ENCODE measurements around the gene LAPTM5. TPM values are rescaled to one million over a fixed set of nuclear protein-coding genes. Genes with fewer than 3 reads are reported as not detected.

The LAPTM5 gene
- total and polyA plus RNA-seq, 2 donors (not counting 3 experiments of a cell fraction or from before 2014, with no cell fraction given) = 83.4 to 95.2 TPM

DNA sequence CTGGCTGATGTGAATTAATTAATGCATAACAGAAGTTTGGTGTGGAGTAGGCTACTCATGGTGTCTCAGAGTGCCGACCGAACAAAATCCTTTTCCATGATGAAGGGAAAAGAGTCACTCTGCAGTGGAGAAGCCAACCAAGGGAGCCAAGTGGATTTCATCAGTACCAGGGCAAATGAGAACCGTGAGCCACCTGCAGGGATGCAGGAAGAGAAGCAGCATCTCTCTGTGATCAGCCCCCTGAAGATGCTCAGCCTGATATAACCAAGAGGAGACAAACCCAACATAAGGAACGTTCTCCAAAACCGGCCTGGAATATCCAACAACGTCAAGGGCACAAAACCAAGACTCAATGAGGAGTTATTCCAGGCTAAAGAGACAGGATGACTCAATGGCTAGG lies 13.4 kb upstream of the LAPTM5 start:
- Histone ChIP-seq H3K27me3 (ENCODE audit: control insufficient read depth in 2 of 2, insufficient read depth in 2 of 2, low read length in 2 of 2) (peaks cover 2% of the 10 kb centered on the region in 2 experiments), H2AFZ (ENCODE audit: low read depth, low read length) (no peak overlapping the region), H4K20me1 (replicated peaks; ENCODE audit: control insufficient read depth, extremely low read depth, insufficient read depth, low read length) (no peaks in the 10 kb centered on the region), H3K79me2 (ENCODE audit: control insufficient read depth, insufficient read depth, low read length) (no peaks in the 10 kb centered on the region), H3K9me1 (replicated peaks; ENCODE audit: control insufficient read depth, extremely low read depth, insufficient read depth, low read length) (no peaks in the 10 kb centered on the region), H3K36me3 (ENCODE audit: control insufficient read depth in 2 of 2, extremely low read depth in 1 of 2, insufficient read depth in 2 of 2, low read length in 2 of 2) (no peaks in the 10 kb centered on the region), H3K9me3 (replicated peaks; ENCODE audit: control insufficient read depth, insufficient read depth, low read length) (no peaks in the 10 kb centered on the region), H3K4me2 (ENCODE audit: insufficient read depth, low read length) (no peak overlapping the region), H3K9ac (replicated peaks; ENCODE audit: extremely low read depth, insufficient read depth, low read length) (no peak overlapping the region), H3K4me1 (ENCODE audit: control insufficient read depth, extremely low read depth, insufficient read depth, low read length) (no peaks in the 10 kb centered on the region), H3K27ac (ENCODE audit: insufficient read depth, low read depth, low read length) (no peak overlapping the region), H3K4me3 (replicated peaks in 1 of 3; ENCODE audit: insufficient read depth in 1 of 3, low read depth in 1 of 3, low read length in 3 of 3) (no peak overlapping the region)
- TF ChIP-seq, protein P1, sequence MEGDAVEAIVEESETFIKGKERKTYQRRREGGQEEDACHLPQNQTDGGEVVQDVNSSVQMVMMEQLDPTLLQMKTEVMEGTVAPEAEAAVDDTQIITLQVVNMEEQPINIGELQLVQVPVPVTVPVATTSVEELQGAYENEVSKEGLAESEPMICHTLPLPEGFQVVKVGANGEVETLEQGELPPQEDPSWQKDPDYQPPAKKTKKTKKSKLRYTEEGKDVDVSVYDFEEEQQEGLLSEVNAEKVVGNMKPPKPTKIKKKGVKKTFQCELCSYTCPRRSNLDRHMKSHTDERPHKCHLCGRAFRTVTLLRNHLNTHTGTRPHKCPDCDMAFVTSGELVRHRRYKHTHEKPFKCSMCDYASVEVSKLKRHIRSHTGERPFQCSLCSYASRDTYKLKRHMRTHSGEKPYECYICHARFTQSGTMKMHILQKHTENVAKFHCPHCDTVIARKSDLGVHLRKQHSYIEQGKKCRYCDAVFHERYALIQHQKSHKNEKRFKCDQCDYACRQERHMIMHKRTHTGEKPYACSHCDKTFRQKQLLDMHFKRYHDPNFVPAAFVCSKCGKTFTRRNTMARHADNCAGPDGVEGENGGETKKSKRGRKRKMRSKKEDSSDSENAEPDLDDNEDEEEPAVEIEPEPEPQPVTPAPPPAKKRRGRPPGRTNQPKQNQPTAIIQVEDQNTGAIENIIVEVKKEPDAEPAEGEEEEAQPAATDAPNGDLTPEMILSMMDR (IDR thresholded peaks at IDR 0.05; ENCODE audit: extremely low read depth in 1 of 2, insufficient read depth in 1 of 2, low read depth in 1 of 2, low read length in 2 of 2) = no peak
- TF ChIP-seq EZH2 (IDR thresholded peaks at IDR 0.05; ENCODE audit: borderline replicate concordance, low read depth, low read length, severe bottlenecking) (no peak), JUN (IDR thresholded peaks at IDR 0.05; ENCODE audit: borderline replicate concordance, insufficient read depth, insufficient read length, low read depth) (no peak), GATA2 (IDR thresholded peaks at IDR 0.05; ENCODE audit: insufficient read depth, insufficient read length, low read depth, low read length) (no peak), MYC (IDR thresholded peaks at IDR 0.05; ENCODE audit: low read depth, low read length) (no peak), POLR2A (IDR thresholded peaks at IDR 0.05; ENCODE audit: low read depth, low read length) (no peak), FOS (IDR thresholded peaks at IDR 0.05; ENCODE audit: borderline replicate concordance, insufficient read depth, low read length) (no peak), POLR2AphosphoS5 (IDR thresholded peaks at IDR 0.05; ENCODE audit: insufficient read depth, low read depth, low read length) (no peak)
- TF ChIP-seq, protein P2, sequence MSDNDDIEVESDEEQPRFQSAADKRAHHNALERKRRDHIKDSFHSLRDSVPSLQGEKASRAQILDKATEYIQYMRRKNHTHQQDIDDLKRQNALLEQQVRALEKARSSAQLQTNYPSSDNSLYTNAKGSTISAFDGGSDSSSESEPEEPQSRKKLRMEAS (IDR thresholded peaks at IDR 0.05; ENCODE audit: insufficient read depth, insufficient read length) = no peak
- no peak for DNase-seq (ENCODE audit: low read depth, low spot score)
- dilution Hi-C loops (cut with MboI; ENCODE audit: extremely low pct_ligation_motif_present, low sequenced_read_pairs) = no loop called here
- FAIRE-seq = no peak
- POLR2A ChIA-PET = no interaction called here
- CTCF ChIA-PET = interaction anchor here (2.5 kb wide), 1 partner anchor 52 kb away, joined by 10 read pairs; no protein-coding TSS in a partner anchor
- intact Hi-C loops (cut with micrococcal nuclease) = no loop called here
- no TSS peak for BruUV-seq (replicated peaks)
